H1 (cell line): ENCODE results near the gene PLA2G15. TPM values are rescaled to one million over a fixed set of nuclear protein-coding genes. Genes with fewer than 3 reads are reported as not detected.

ENCODE experiments used
- CTCF ChIA-PET: fragments of 300-600 bp; sonication (Branson Sonifier 250); formaldehyde crosslinking; loops from one replicate; lab custom pipeline; 2021; ENCODE audit not compliant: partially characterized antibody; lab: Charles Lee
- POLR2A ChIA-PET: fragments of 300-600 bp; sonication (Branson Sonifier 250); formaldehyde crosslinking; loops from one replicate; lab custom pipeline; 2021; ENCODE audit warnings: inconsistent platforms; ENCODE audit not compliant: partially characterized antibody; lab: Charles Lee
- DNase-seq, 2 experiments: peaks; one replicate each; pipeline versions ENCODE4 v3.0.0 to v3.0.0-alpha.2; 2010 to 2022; ENCODE audit warnings: low spot score in 2 of 2, low read depth in 1 of 2, mixed read lengths in 1 of 2
- FAIRE-seq: peaks from 2 replicates; lab custom pipeline; 2011; peaks lifted over from hg19 to GRCh38; lab: Jason Lieb, UNC
- H2AFZ ChIP-seq: 2 replicates; pipeline ENCODE4 v1.8.1; 2012; ENCODE audit warnings: low read length, inconsistent platforms
- H2AK5ac ChIP-seq: 2 replicates; pipeline ENCODE4 v1.6.1; 2013; ENCODE audit warnings: low read depth, low read length
- H2BK120ac ChIP-seq: replicated peaks from 2 replicates; pipeline ENCODE3; 2013; ENCODE audit warnings: low read depth, low read length, inconsistent platforms
- H2BK12ac ChIP-seq: 2 replicates; pipeline ENCODE4 v1.6.1; 2013; ENCODE audit warnings: low read depth, low read length
- H2BK15ac ChIP-seq: 2 replicates; pipeline ENCODE4 v1.6.1; 2013; ENCODE audit warnings: low read length
- H2BK20ac ChIP-seq: 2 replicates; pipeline ENCODE4 v1.6.1; 2013; ENCODE audit warnings: low read length
- H2BK5ac ChIP-seq: 2 replicates; pipeline ENCODE4 v1.6.1; 2013; ENCODE audit warnings: low read depth, low read length
- H3K14ac ChIP-seq: 2 replicates; pipeline ENCODE4 v1.6.1; 2013; ENCODE audit warnings: inconsistent platforms; ENCODE audit not compliant: insufficient read length
- H3K18ac ChIP-seq: 2 replicates; pipeline ENCODE4 v1.6.1; 2013; ENCODE audit warnings: low read length; ENCODE audit errors: extremely low read depth
- H3K23ac ChIP-seq: 2 replicates; pipeline ENCODE4 v1.6.1; 2013; ENCODE audit warnings: inconsistent platforms; ENCODE audit not compliant: insufficient read length
- H3K23me2 ChIP-seq: 2 replicates; pipeline ENCODE4 v1.6.1; 2013; ENCODE audit warnings: low read depth, low read length
- H3K27ac ChIP-seq: 2 replicates; pipeline ENCODE4 v1.6.1; 2011; ENCODE audit warnings: low read depth, low read length, inconsistent platforms
- H3K27me3 ChIP-seq, 4 experiments: replicated peaks in 1 of 4; 1 replicate in 1 of 4; 2 replicates in 3 of 4; pipeline versions ENCODE4 v1.6.1 to v1.8.1; 2011 to 2013; ENCODE audit warnings: low read length in 3 of 4, mild to moderate bottlenecking in 3 of 4, inconsistent platforms in 2 of 4, mixed read lengths in 2 of 4, moderate library complexity in 1 of 4; ENCODE audit not compliant: control insufficient read depth in 3 of 4, insufficient read depth in 3 of 4; ENCODE audit errors: extremely low read depth in 1 of 4
- H3K36me3 ChIP-seq, 4 experiments: 2 replicates each; pipeline versions ENCODE4 v1.6.1 to v1.8.1; 2011 to 2013; ENCODE audit warnings: mild to moderate bottlenecking in 4 of 4, low read length in 3 of 4, moderate library complexity in 2 of 4, control low read depth in 1 of 4, inconsistent platforms in 1 of 4; ENCODE audit not compliant: insufficient read depth in 4 of 4, control insufficient read depth in 2 of 4
- H3K4ac ChIP-seq: replicated peaks from 2 replicates; pipeline ENCODE3; 2013; ENCODE audit warnings: low read length, low read depth, mixed read lengths, inconsistent platforms; ENCODE audit not compliant: insufficient read length
- H3K4me1 ChIP-seq, 4 experiments: replicated peaks in 1 of 4; 1 replicate in 1 of 4; 2 replicates in 3 of 4; pipeline versions ENCODE4 v1.6.1 to v1.8.1; 2011 to 2013; ENCODE audit warnings: low read length in 3 of 4, inconsistent platforms in 2 of 4, mixed read lengths in 1 of 4; ENCODE audit not compliant: insufficient read depth in 4 of 4, control insufficient read depth in 3 of 4
- H3K4me2 ChIP-seq, 2 experiments: 2 replicates each; pipeline versions ENCODE4 v1.6.1 to v1.8.1; 2011 to 2013; ENCODE audit warnings: low read depth in 2 of 2, low read length in 2 of 2, control low read depth in 1 of 2, inconsistent platforms in 1 of 2, mild to moderate bottlenecking in 1 of 2; ENCODE audit not compliant: insufficient read depth in 1 of 2
- H3K4me3 ChIP-seq, 4 experiments: fragments of 200-600, 300-600 bp in 1 of 4; sonication (generic), shearing (Covaris generic), sonication (Bioruptor Twin) in 1 of 4; 2 replicates each; pipeline versions ENCODE4 v1.5.1 to v1.8.1; 2011 to 2016; ENCODE audit warnings: low read length in 4 of 4, low read depth in 3 of 4, control low read depth in 2 of 4, inconsistent platforms in 2 of 4, mild to moderate bottlenecking in 2 of 4, mixed read lengths in 1 of 4, moderate library complexity in 1 of 4; ENCODE audit not compliant: insufficient read depth in 2 of 4; ENCODE audit errors: extremely low read depth in 1 of 4
- H3K56ac ChIP-seq: replicated peaks from 2 replicates; pipeline ENCODE3; 2013; ENCODE audit warnings: low read depth, mild to moderate bottlenecking, mixed read lengths, low read length, inconsistent platforms; ENCODE audit not compliant: insufficient read length
- H3K79me1 ChIP-seq: 2 replicates; pipeline ENCODE4 v1.6.1; 2013; ENCODE audit warnings: low read depth, low read length, control low read depth
- H3K79me2 ChIP-seq, 2 experiments: 2 replicates each; pipeline versions ENCODE4 v1.6.1 to v1.8.1; 2012 to 2013; ENCODE audit warnings: low read length in 2 of 2, mild to moderate bottlenecking in 2 of 2, inconsistent platforms in 1 of 2; ENCODE audit not compliant: insufficient read depth in 2 of 2, control insufficient read depth in 1 of 2
- H3K9ac ChIP-seq, 4 experiments: replicated peaks in 1 of 4; 1 replicate in 1 of 4; 2 replicates in 3 of 4; pipeline versions ENCODE4 v1.6.1 to v1.8.1; 2011 to 2013; ENCODE audit warnings: low read depth in 3 of 4, low read length in 3 of 4, control low read depth in 2 of 4, mild to moderate bottlenecking in 2 of 4, moderate library complexity in 2 of 4, inconsistent platforms in 1 of 4; ENCODE audit errors: extremely low read depth in 1 of 4
- H3K9me3 ChIP-seq, 2 experiments: 2 replicates each; pipeline versions ENCODE4 v1.6.1 to v1.8.1; 2012 to 2013; ENCODE audit warnings: mild to moderate bottlenecking in 2 of 2, moderate library complexity in 2 of 2, control low read depth in 1 of 2, inconsistent platforms in 1 of 2, low read depth in 1 of 2, low read length in 1 of 2, mixed read lengths in 1 of 2; ENCODE audit not compliant: insufficient read depth in 2 of 2
- H4K20me1 ChIP-seq, 2 experiments: replicated peaks in 1 of 2; 2 replicates each; pipeline versions ENCODE3 to v1.8.1; 2011 to 2013; ENCODE audit warnings: inconsistent platforms in 2 of 2, low read length in 2 of 2, mild to moderate bottlenecking in 1 of 2; ENCODE audit not compliant: insufficient read depth in 2 of 2, control insufficient read depth in 1 of 2
- H4K5ac ChIP-seq: 2 replicates; pipeline ENCODE4 v1.6.1; 2013; ENCODE audit warnings: low read length, low read depth, mixed read lengths, inconsistent platforms; ENCODE audit not compliant: insufficient read length
- H4K8ac ChIP-seq: 2 replicates; pipeline ENCODE4 v1.8.0; 2013; ENCODE audit warnings: mild to moderate bottlenecking, moderate library complexity, low read length, inconsistent platforms; ENCODE audit not compliant: insufficient read depth; ENCODE audit errors: extremely low read depth
- H4K91ac ChIP-seq: replicated peaks from 2 replicates; pipeline ENCODE3; 2013; ENCODE audit warnings: low read length, mixed read lengths, inconsistent platforms; ENCODE audit not compliant: insufficient read length
- CREB1 ChIP-seq: IDR thresholded peaks from 2 replicates; pipeline ENCODE4 v1.6.1; 2012; ENCODE audit warnings: inconsistent platforms
- CTBP2 ChIP-seq: IDR thresholded peaks from 2 replicates; pipeline ENCODE4 v1.7.0; 2011; ENCODE audit warnings: borderline replicate concordance, mild to moderate bottlenecking, moderate library complexity, mixed read lengths, low read length; ENCODE audit not compliant: insufficient read depth, insufficient read length
- EZH2 ChIP-seq: fragments of 200-600 bp; sonication (generic); IDR thresholded peaks from 2 replicates; pipeline ENCODE4 v1.7.1; 2012; ENCODE audit warnings: low read depth, mild to moderate bottlenecking, moderate library complexity, low read length, inconsistent platforms; ENCODE audit not compliant: severe bottlenecking
- KDM5A ChIP-seq: fragments of 200-600 bp; IDR thresholded peaks from 2 replicates; pipeline ENCODE4 v1.7.1; 2012; ENCODE audit warnings: mild to moderate bottlenecking, low read length, inconsistent platforms, mixed read lengths
- RNF2 ChIP-seq: fragments of 200-900, 300-1000 bp; sonication (generic); IDR thresholded peaks from 2 replicates; pipeline ENCODE4 v1.7.1; 2016; ENCODE audit warnings: borderline replicate concordance, low read depth, mild to moderate bottlenecking, antibody characterized with exemption, low read length; ENCODE audit not compliant: poor library complexity, severe bottlenecking; ENCODE audit errors: missing control alignments
- TEAD4 ChIP-seq: IDR thresholded peaks from 2 replicates; pipeline ENCODE4 v1.6.1; 2012; ENCODE audit warnings: low read depth, low read length, inconsistent platforms, mixed read lengths
- USF2 ChIP-seq: IDR thresholded peaks from 2 replicates; pipeline ENCODE4 v1.6.1; 2011; ENCODE audit warnings: low read length, improper control_type of control experiment
- WGBS, 2 experiments: shearing (Covaris generic) in 1 of 2; methylation state at CpG; one replicate each; pipeline versions ENCODE4 v1.1.6 to v1.1.7; 2013 to 2015; ENCODE audit warnings: low lambda C conversion rate in 2 of 2, mixed read lengths in 2 of 2, inconsistent platforms in 1 of 2, low coverage in 1 of 2, missing lambda C conversion rate in 1 of 2; ENCODE audit not compliant: insufficient replicate concordance in 2 of 2, insufficient coverage in 1 of 2, insufficient read length in 1 of 2; ENCODE audit errors: extremely low coverage in 1 of 2, missing lambda C conversion rate in 1 of 2; 5-methylcytosine and 5-hydroxymethylcytosine counted together
- polyA plus RNA-seq, 7 experiments: library from polyadenylated mRNA; depleted of rRNA in 3 of 7; stranded (reverse) in 5 of 7; unstranded in 2 of 7; fragments of >200 nt in 5 of 7; fragments of 200-250 nt in 2 of 7; gene quantifications; 1 replicate in 5 of 7; 2 replicates in 1 of 7; 4 replicates in 1 of 7; pipeline versions ENCODE4 v1.2.1 to v1.2.3, GENCODE V29; 2011 to 2013; ENCODE audit warnings: missing spikeins in 2 of 7, mixed read lengths in 2 of 7
- total RNA-seq: library from RNA; stranded (reverse); fragmentation: NEBNext Ultra II Directional; extraction: Animal tissue kit (Norgen Biotek cat#: 25700); gene quantifications from 2 replicates; pipeline ENCODE4 v1.2.1, GENCODE V29; 2021
- TF ChIP-seq, protein P1 (sequence below): IDR thresholded peaks from 2 replicates; pipeline ENCODE4 v1.6.1; 2011; ENCODE audit warnings: low read depth, mild to moderate bottlenecking, low read length; ENCODE audit not compliant: insufficient read depth

PLA2G15 gene
- total and polyA plus RNA-seq, 2 of the 8 experiments (the other 6 are each of a cell fraction or from before 2014, with no cell fraction given), result 11.2 to 12.0 TPM

- Histone ChIP-seq H4K20me1 (no peaks in the 10 kb centered on the region), H3K23ac (no peak overlapping the region), H2AK5ac (no peak overlapping the region), H2BK12ac (no peak overlapping the region), H3K23me2 (no peaks in the 10 kb centered on the region), H3K79me1 (no peaks in the 10 kb centered on the region; the same call in 1 of the 2 replicates), H3K4me2 (no peak overlapping the region), H2BK5ac (no peak overlapping the region), H2BK15ac (no peak overlapping the region), H3K27ac (no peak overlapping the region), H4K8ac (no peak overlapping the region), H3K4ac (no peak overlapping the region), H3K18ac (no peak overlapping the region), H3K79me2 (no peaks in the 10 kb centered on the region), H4K91ac (no peak overlapping the region), H4K5ac (no peak overlapping the region), H3K14ac (no peak overlapping the region), H2BK20ac (no peak overlapping the region), H3K9me3 (no peaks in the 10 kb centered on the region), H3K36me3 (no peaks in the 10 kb centered on the region), H3K56ac (no peak overlapping the region), H3K4me1 (no peaks in the 10 kb centered on the region; a peak in 1 of 7 replicates), H3K27me3 (no peaks in the 10 kb centered on the region), H2AFZ (no peak overlapping the region), H3K4me3 (no peak overlapping the region), H3K9ac (no peak overlapping the region), H2BK120ac (no peak overlapping the region)
- POLR2A ChIA-PET, result interaction anchor here (1.2 kb wide), 1 partner anchor 9 kb away, joined by 3 read pairs; the partner anchor contains the start of gene PLA2G15
- CTCF ChIA-PET, result interaction anchor here (0.9 to 6.2 kb wide), 6 partner anchors 7 to 74 kb away, joined by 3 to 108 read pairs (median 4); partner anchors contain the start of gene SLC7A6
- FAIRE-seq, result no peak
- no peak for DNase-seq
- 91% methylated on average over 4 of the region's 4 CpGs; no CpG with 5 or more reads in 1 of the 2 experiments for WGBS, 2 experiments
- TF ChIP-seq, protein P1, sequence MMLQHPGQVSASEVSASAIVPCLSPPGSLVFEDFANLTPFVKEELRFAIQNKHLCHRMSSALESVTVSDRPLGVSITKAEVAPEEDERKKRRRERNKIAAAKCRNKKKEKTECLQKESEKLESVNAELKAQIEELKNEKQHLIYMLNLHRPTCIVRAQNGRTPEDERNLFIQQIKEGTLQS, result no peak
- TF ChIP-seq CREB1 (no peak), EZH2 (no peak), USF2 (no peak), TEAD4 (no peak), CTBP2 (no peak), KDM5A (no peak), RNF2 (no peak)
Measured at GRCh38 chr16:68253721-68254120, 8.5 kb downstream of the PLA2G15 start.
